HepG2 (cell line): ENCODE results near the gene FKBP14. TPM values are rescaled to one million over a fixed set of nuclear protein-coding genes. Genes with fewer than 3 reads are reported as not detected.

Source experiments
- ATF1 ChIP-seq: IDR thresholded peaks from 2 replicates; pipeline ENCODE4 v1.6.1; 2016; ENCODE audit warnings: mild to moderate bottlenecking, control low read depth
- EP300 ChIP-seq, 3 experiments: sonication (generic) in 1 of 3; formaldehyde crosslinking in 1 of 3; IDR thresholded peaks; 2 replicates each; pipeline versions ENCODE4 v1.5.1 to v1.6.1; 2011 to 2020; ENCODE audit warnings: low read depth in 2 of 3, low read length in 2 of 3, borderline replicate concordance in 1 of 3, improper control_type of control experiment in 1 of 3, mild to moderate bottlenecking in 1 of 3, missing genetic modification reagents in 1 of 3, moderate library complexity in 1 of 3
- GABPA ChIP-seq, 2 experiments: IDR thresholded peaks; 2 replicates each; pipeline ENCODE4 v1.6.1; 2011 to 2016; ENCODE audit warnings: low read depth in 2 of 2, low read length in 1 of 2, missing biosample characterization in 1 of 2, missing genetic modification characterization in 1 of 2
- GATAD2A ChIP-seq: IDR thresholded peaks from 2 replicates; pipeline ENCODE4 v1.6.1; 2016
- GTF2F1 ChIP-seq: fragments of 150-350 bp; IDR thresholded peaks from 2 replicates; pipeline ENCODE4 v1.6.1; 2014; ENCODE audit warnings: low read length
- GZF1 ChIP-seq: sonication (generic); formaldehyde crosslinking; IDR thresholded peaks from 2 replicates; pipeline ENCODE4 v1.5.1; 2020; ENCODE audit warnings: mild to moderate bottlenecking, missing genetic modification reagents
- HNRNPUL1 ChIP-seq: fragments of 200-400 bp; formaldehyde crosslinking; IDR thresholded peaks from 2 replicates; pipeline ENCODE4 v1.6.1; 2017; ENCODE audit warnings: low read depth, mild to moderate bottlenecking, low read length, moderate library complexity
- NFATC3 ChIP-seq: sonication (generic); formaldehyde crosslinking; IDR thresholded peaks from 2 replicates; pipeline ENCODE4 v1.5.1; 2020; ENCODE audit warnings: mild to moderate bottlenecking, missing genetic modification reagents
- RBM39 ChIP-seq: fragments of 200-400 bp; formaldehyde crosslinking; IDR thresholded peaks from one replicate; pipeline ENCODE4 v1.6.1; 2018; ENCODE audit warnings: antibody characterized with exemption, mild to moderate bottlenecking, low read depth, low read length; ENCODE audit not compliant: poor library complexity, severe bottlenecking
- RNF2 ChIP-seq: fragments of 450-650 bp; conservative IDR thresholded peaks from 2 replicates; pipeline ENCODE4 v1.6.1; 2016; ENCODE audit warnings: low read depth
- TBL1XR1 ChIP-seq: fragments of 150-350 bp; IDR thresholded peaks from 2 replicates; pipeline ENCODE4 v1.6.1; 2014; ENCODE audit warnings: borderline replicate concordance, low read length; ENCODE audit not compliant: partially characterized antibody
- TGIF2 ChIP-seq: IDR thresholded peaks from 2 replicates; pipeline ENCODE4 v1.6.1; 2016; ENCODE audit warnings: control low read depth, missing compliant biosample characterization
- YY1 ChIP-seq: IDR thresholded peaks from 2 replicates; pipeline ENCODE4 v1.6.1; 2011; ENCODE audit warnings: low read length, low read depth, moderate library complexity, mild to moderate bottlenecking; ENCODE audit not compliant: insufficient read depth, insufficient replicate concordance
- ZNF230 ChIP-seq: sonication (generic); formaldehyde crosslinking; IDR thresholded peaks from 2 replicates; pipeline ENCODE4 v1.4.0; 2020; ENCODE audit warnings: mild to moderate bottlenecking, missing genetic modification reagents
- ZNF709 ChIP-seq: sonication (generic); formaldehyde crosslinking; IDR thresholded peaks from 2 replicates; pipeline ENCODE4 v1.5.0; 2020; ENCODE audit warnings: mild to moderate bottlenecking, missing genetic modification reagents
- ZNF775 ChIP-seq: sonication (generic); formaldehyde crosslinking; IDR thresholded peaks from 2 replicates; pipeline ENCODE4 v1.4.0; 2020; ENCODE audit warnings: missing genetic modification reagents, mild to moderate bottlenecking, moderate library complexity, borderline replicate concordance
- ZNF781 ChIP-seq: sonication (generic); formaldehyde crosslinking; IDR thresholded peaks from 2 replicates; pipeline ENCODE4 v1.5.1; 2020; ENCODE audit warnings: borderline replicate concordance, mild to moderate bottlenecking, missing genetic modification reagents; ENCODE audit errors: not compliant biosample characterization
- polyA plus RNA-seq, 8 experiments: library from polyadenylated mRNA; depleted of rRNA in 3 of 8; stranded (reverse) in 7 of 8; unstranded in 1 of 8; fragments of >200 nt; fragmentation: Illumina TruSeq in 4 of 8; extraction: Trizol in 4 of 8; gene quantifications; 2 replicates each; pipeline versions ENCODE4 v1.2.1 to v1.2.3, GENCODE V29; 2011 to 2016; ENCODE audit warnings: low read depth in 4 of 8, missing spikeins in 1 of 8, mixed read lengths in 1 of 8; ENCODE audit not compliant: insufficient read depth in 1 of 8
- total RNA-seq, 5 experiments: library from RNA; depleted of rRNA; stranded (reverse); fragments of >200 nt; fragmentation: Illumina TruSeq; extraction: Trizol; gene quantifications; 2 replicates each; pipeline ENCODE4 v1.2.3, GENCODE V29; 2016; ENCODE audit warnings: low read depth in 1 of 5
- TF ChIP-seq, protein P1 (sequence below): sonication (generic); formaldehyde crosslinking; IDR thresholded peaks from 2 replicates; pipeline ENCODE4 v1.4.0; 2020; ENCODE audit warnings: missing genetic modification reagents
- TF ChIP-seq, protein P2 (sequence below): sonication (generic); formaldehyde crosslinking; IDR thresholded peaks from 2 replicates; pipeline ENCODE4 v1.4.0; 2020; ENCODE audit warnings: missing genetic modification reagents
- TF ChIP-seq, protein P3 (sequence below): sonication (generic); formaldehyde crosslinking; IDR thresholded peaks from 2 replicates; pipeline ENCODE4 v1.5.0; 2020; ENCODE audit warnings: missing genetic modification reagents
- TF ChIP-seq, protein P4 (sequence below): sonication (generic); formaldehyde crosslinking; conservative IDR thresholded peaks from 2 replicates; pipeline ENCODE4 v1.4.0; 2020; ENCODE audit warnings: mild to moderate bottlenecking, missing genetic modification reagents, moderate library complexity
- TF ChIP-seq, protein P5 (sequence below), 2 experiments: fragments of 450-650 bp in 1 of 2; sonication (generic) in 1 of 2; formaldehyde crosslinking; IDR thresholded peaks; 2 replicates each; pipeline versions ENCODE4 v1.5.0 to v1.8.0; 2020 to 2022; ENCODE audit warnings: mild to moderate bottlenecking in 1 of 2, missing genetic modification reagents in 1 of 2

FKBP14 gene
- total and polyA plus RNA-seq, 2 of the 13 experiments (the other 11 are each of a cell fraction or from before 2014, with no cell fraction given) = 20.0 to 32.3 TPM

DNA sequence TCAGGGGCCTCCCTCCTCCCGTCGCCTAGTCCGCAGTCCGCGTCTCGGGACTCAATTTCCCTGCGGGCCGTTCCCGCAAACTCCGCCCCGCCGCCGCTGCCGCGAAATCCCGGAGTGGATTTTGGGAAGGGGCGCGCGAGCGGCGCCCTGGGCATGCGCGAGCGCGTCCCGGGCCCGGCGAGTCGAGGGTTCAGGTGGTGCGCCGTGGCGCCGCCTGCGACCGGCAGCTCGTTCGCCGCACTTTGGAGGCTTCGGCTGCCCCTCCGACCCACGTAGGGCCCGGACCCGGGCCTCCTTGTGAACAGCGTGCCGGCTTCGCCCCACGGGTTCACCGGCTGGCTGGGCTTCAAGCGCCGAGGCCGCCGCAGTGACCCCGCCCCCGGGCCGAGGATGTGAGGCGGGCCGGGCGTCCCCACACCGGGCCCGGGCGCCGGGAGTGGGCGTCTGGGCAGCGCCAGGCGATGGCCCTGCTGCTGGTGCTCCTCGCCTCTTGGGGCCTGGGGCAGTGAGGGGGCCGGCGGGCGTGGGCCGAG is 1.8 kb upstream of the FKBP14 start, which contains the start of gene PLEKHA8 (continued):
- TF ChIP-seq YY1 (peak; percentile 88), HNRNPUL1 (no peak), GTF2F1 (no peak), NFATC3 (CRISPR knock-in tag) (no peak), TBL1XR1 (no peak), ZNF230 (CRISPR knock-in tag) (peak; percentile 94; the same call in 1 of the 2 replicates), TGIF2 (no peak), GZF1 (CRISPR knock-in tag) (0 out of 2 replicates have a peak, but pooled peaks have one; percentile 12), GATAD2A (CRISPR knock-in tag) (no peak), ZNF781 (no peak), RNF2 (0 out of 2 replicates have a peak, but pooled peaks have one; percentile 23), ZNF709 (CRISPR knock-in tag) (peak; percentile 67; the same call in 1 of the 2 replicates), EP300 (IDR thresholded peaks at IDR 0.05; ENCODE audit: low read depth in 2 of 2, low read length in 2 of 2) (0 out of 4 replicates have a peak, but pooled peaks of 1 of the 2 experiments have one; percentile 23), EP300 (CRISPR knock-in tag; IDR thresholded peaks at IDR 0.05; ENCODE audit: borderline replicate concordance) (no peak; the same call in 1 of the 2 replicates), ATF1 (no peak), ZNF775 (0 out of 2 replicates have a peak, but pooled peaks have one; percentile 57), GABPA (IDR thresholded peaks at IDR 0.05; ENCODE audit: low read depth, low read length) (0 out of 2 replicates have a peak, but pooled peaks have one; percentile 14), GABPA (CRISPR knock-in tag; IDR thresholded peaks at IDR 0.05; ENCODE audit: low read depth) (peak; percentile 70), RBM39 (peak; percentile 44)
- TF ChIP-seq, protein P1, sequence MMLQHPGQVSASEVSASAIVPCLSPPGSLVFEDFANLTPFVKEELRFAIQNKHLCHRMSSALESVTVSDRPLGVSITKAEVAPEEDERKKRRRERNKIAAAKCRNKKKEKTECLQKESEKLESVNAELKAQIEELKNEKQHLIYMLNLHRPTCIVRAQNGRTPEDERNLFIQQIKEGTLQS (CRISPR knock-in tag) = no peak
- TF ChIP-seq, protein P2, sequence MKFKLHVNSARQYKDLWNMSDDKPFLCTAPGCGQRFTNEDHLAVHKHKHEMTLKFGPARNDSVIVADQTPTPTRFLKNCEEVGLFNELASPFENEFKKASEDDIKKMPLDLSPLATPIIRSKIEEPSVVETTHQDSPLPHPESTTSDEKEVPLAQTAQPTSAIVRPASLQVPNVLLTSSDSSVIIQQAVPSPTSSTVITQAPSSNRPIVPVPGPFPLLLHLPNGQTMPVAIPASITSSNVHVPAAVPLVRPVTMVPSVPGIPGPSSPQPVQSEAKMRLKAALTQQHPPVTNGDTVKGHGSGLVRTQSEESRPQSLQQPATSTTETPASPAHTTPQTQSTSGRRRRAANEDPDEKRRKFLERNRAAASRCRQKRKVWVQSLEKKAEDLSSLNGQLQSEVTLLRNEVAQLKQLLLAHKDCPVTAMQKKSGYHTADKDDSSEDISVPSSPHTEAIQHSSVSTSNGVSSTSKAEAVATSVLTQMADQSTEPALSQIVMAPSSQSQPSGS = peak; percentile 37; the same call in 1 of the 2 replicates
- TF ChIP-seq, protein P3, sequence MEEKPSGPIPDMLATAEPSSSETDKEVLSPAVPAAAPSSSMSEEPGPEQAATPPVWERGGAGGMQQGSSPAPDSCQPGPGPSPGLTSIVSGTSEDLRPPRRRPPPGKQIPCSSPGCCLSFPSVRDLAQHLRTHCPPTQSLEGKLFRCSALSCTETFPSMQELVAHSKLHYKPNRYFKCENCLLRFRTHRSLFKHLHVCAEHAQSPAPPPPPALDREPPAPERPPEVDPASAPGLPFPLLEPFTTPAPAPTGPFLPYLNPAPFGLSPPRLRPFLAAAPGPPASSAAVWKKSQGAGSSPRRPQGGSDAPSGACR (CRISPR knock-in tag) = no peak
- TF ChIP-seq, protein P4, sequence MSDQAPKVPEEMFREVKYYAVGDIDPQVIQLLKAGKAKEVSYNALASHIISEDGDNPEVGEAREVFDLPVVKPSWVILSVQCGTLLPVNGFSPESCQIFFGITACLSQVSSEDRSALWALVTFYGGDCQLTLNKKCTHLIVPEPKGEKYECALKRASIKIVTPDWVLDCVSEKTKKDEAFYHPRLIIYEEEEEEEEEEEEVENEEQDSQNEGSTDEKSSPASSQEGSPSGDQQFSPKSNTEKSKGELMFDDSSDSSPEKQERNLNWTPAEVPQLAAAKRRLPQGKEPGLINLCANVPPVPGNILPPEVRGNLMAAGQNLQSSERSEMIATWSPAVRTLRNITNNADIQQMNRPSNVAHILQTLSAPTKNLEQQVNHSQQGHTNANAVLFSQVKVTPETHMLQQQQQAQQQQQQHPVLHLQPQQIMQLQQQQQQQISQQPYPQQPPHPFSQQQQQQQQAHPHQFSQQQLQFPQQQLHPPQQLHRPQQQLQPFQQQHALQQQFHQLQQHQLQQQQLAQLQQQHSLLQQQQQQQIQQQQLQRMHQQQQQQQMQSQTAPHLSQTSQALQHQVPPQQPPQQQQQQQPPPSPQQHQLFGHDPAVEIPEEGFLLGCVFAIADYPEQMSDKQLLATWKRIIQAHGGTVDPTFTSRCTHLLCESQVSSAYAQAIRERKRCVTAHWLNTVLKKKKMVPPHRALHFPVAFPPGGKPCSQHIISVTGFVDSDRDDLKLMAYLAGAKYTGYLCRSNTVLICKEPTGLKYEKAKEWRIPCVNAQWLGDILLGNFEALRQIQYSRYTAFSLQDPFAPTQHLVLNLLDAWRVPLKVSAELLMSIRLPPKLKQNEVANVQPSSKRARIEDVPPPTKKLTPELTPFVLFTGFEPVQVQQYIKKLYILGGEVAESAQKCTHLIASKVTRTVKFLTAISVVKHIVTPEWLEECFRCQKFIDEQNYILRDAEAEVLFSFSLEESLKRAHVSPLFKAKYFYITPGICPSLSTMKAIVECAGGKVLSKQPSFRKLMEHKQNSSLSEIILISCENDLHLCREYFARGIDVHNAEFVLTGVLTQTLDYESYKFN (CRISPR knock-in tag) = peak; percentile 55
- TF ChIP-seq, protein P5, sequence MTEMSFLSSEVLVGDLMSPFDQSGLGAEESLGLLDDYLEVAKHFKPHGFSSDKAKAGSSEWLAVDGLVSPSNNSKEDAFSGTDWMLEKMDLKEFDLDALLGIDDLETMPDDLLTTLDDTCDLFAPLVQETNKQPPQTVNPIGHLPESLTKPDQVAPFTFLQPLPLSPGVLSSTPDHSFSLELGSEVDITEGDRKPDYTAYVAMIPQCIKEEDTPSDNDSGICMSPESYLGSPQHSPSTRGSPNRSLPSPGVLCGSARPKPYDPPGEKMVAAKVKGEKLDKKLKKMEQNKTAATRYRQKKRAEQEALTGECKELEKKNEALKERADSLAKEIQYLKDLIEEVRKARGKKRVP (CRISPR knock-in tag; IDR thresholded peaks at IDR 0.05) = no peak
